HepG2 (cell line): ENCODE data around the gene SNRNP48. TPM values are rescaled to one million over a fixed set of nuclear protein-coding genes. Genes with fewer than 3 reads are reported as not detected.

Experiments
- CREB3 ChIP-seq: sonication (generic); formaldehyde crosslinking; IDR thresholded peaks from 2 replicates; pipeline ENCODE4 v1.5.0; 2020; ENCODE audit warnings: missing genetic modification reagents
- EEA1 ChIP-seq: sonication (generic); formaldehyde crosslinking; IDR thresholded peaks from 2 replicates; pipeline ENCODE4 v1.5.1; 2020; ENCODE audit warnings: mild to moderate bottlenecking, missing genetic modification reagents, borderline replicate concordance
- GLI4 ChIP-seq: sonication (generic); formaldehyde crosslinking; IDR thresholded peaks from 2 replicates; pipeline ENCODE4 v1.5.1; 2020; ENCODE audit warnings: missing genetic modification reagents, mild to moderate bottlenecking, moderate library complexity, borderline replicate concordance
- KAT7 ChIP-seq: IDR thresholded peaks from 2 replicates; pipeline ENCODE4 v1.6.1; 2018; ENCODE audit warnings: borderline replicate concordance, missing compliant biosample characterization
- KMT2A ChIP-seq: sonication (generic); formaldehyde crosslinking; IDR thresholded peaks from 2 replicates; pipeline ENCODE4 v1.4.0; 2020; ENCODE audit warnings: missing genetic modification reagents
- MYC ChIP-seq: sonication (generic); formaldehyde crosslinking; IDR thresholded peaks from 2 replicates; pipeline ENCODE4 v1.9.0; 2021; ENCODE audit warnings: missing genetic modification reagents, borderline replicate concordance
- PAX8 ChIP-seq: sonication (generic); formaldehyde crosslinking; IDR thresholded peaks from 2 replicates; pipeline ENCODE4 v1.8.0; 2022; ENCODE audit warnings: mild to moderate bottlenecking, missing genetic modification reagents, borderline replicate concordance
- RFX3 ChIP-seq: IDR thresholded peaks from 2 replicates; pipeline ENCODE4 v1.6.1; 2016; ENCODE audit warnings: missing biosample characterization, missing genetic modification reagents
- SMAD3 ChIP-seq: sonication (generic); formaldehyde crosslinking; IDR thresholded peaks from 2 replicates; pipeline ENCODE4 v1.4.0; 2020; ENCODE audit warnings: missing genetic modification reagents
- TMF1 ChIP-seq: sonication (generic); formaldehyde crosslinking; IDR thresholded peaks from 2 replicates; pipeline ENCODE4 v1.8.1; 2022; ENCODE audit warnings: low read depth, missing genetic modification reagents
- TRIM22 ChIP-seq: fragments of 450-650 bp; IDR thresholded peaks from 2 replicates; pipeline ENCODE4 v1.6.1; 2017
- ZBTB49 ChIP-seq: sonication (generic); formaldehyde crosslinking; IDR thresholded peaks from 2 replicates; pipeline ENCODE4 v1.4.0; 2020; ENCODE audit warnings: missing genetic modification reagents, borderline replicate concordance
- ZNF274 ChIP-seq: sonication (generic); formaldehyde crosslinking; IDR thresholded peaks from 2 replicates; pipeline ENCODE4 v1.5.1; 2020; ENCODE audit warnings: mild to moderate bottlenecking, missing genetic modification reagents
- ZNF460 ChIP-seq: sonication (generic); formaldehyde crosslinking; IDR thresholded peaks from 2 replicates; pipeline ENCODE4 v1.5.1; 2020; ENCODE audit warnings: missing genetic modification reagents, mild to moderate bottlenecking, borderline replicate concordance
- ZNF468 ChIP-seq: sonication (generic); formaldehyde crosslinking; IDR thresholded peaks from 2 replicates; pipeline ENCODE4 v1.8.0; 2022; ENCODE audit warnings: mild to moderate bottlenecking, moderate library complexity, missing genetic modification reagents
- ZNF503 ChIP-seq: sonication (generic); formaldehyde crosslinking; IDR thresholded peaks from 2 replicates; pipeline ENCODE4 v1.4.0; 2020; ENCODE audit warnings: missing genetic modification reagents
- ZNF550 ChIP-seq: sonication (generic); formaldehyde crosslinking; IDR thresholded peaks from 2 replicates; pipeline ENCODE4 v1.4.0; 2020; ENCODE audit warnings: mild to moderate bottlenecking, missing genetic modification reagents, borderline replicate concordance
- ZNF572 ChIP-seq: sonication (generic); formaldehyde crosslinking; IDR thresholded peaks from 2 replicates; pipeline ENCODE4 v1.5.1; 2020; ENCODE audit warnings: mild to moderate bottlenecking, missing genetic modification reagents
- ZNF580 ChIP-seq: IDR thresholded peaks from 2 replicates; pipeline ENCODE4 v1.6.1; 2016; ENCODE audit warnings: low read depth, borderline replicate concordance
- ZNF619 ChIP-seq: sonication (generic); formaldehyde crosslinking; IDR thresholded peaks from 2 replicates; pipeline ENCODE4 v1.4.0; 2020; ENCODE audit warnings: mild to moderate bottlenecking, missing genetic modification reagents
- ZNF773 ChIP-seq: sonication (generic); formaldehyde crosslinking; IDR thresholded peaks from 2 replicates; pipeline ENCODE4 v1.4.0; 2020; ENCODE audit warnings: missing genetic modification reagents, borderline replicate concordance
- ZSCAN25 ChIP-seq: sonication (generic); formaldehyde crosslinking; IDR thresholded peaks from 2 replicates; pipeline ENCODE4 v1.8.0; 2022; ENCODE audit warnings: mild to moderate bottlenecking, missing genetic modification reagents
- polyA plus RNA-seq, 8 experiments: library from polyadenylated mRNA; depleted of rRNA in 3 of 8; stranded (reverse) in 7 of 8; unstranded in 1 of 8; fragments of >200 nt; fragmentation: Illumina TruSeq in 4 of 8; extraction: Trizol in 4 of 8; gene quantifications; 2 replicates each; pipeline versions ENCODE4 v1.2.1 to v1.2.3, GENCODE V29; 2011 to 2016; ENCODE audit warnings: low read depth in 4 of 8, missing spikeins in 1 of 8, mixed read lengths in 1 of 8; ENCODE audit not compliant: insufficient read depth in 1 of 8
- total RNA-seq, 5 experiments: library from RNA; depleted of rRNA; stranded (reverse); fragments of >200 nt; fragmentation: Illumina TruSeq; extraction: Trizol; gene quantifications; 2 replicates each; pipeline ENCODE4 v1.2.3, GENCODE V29; 2016; ENCODE audit warnings: low read depth in 1 of 5

SNRNP48 gene
- total and polyA plus RNA-seq, 2 of the 13 experiments (the other 11 are each of a cell fraction or from before 2014, with no cell fraction given), result 17.5 to 47.5 TPM

GRCh38 chr6:7541175-7542064 is 48.6 kb upstream of the SNRNP48 start, which contains the start of gene DSP (continued):
- TF ChIP-seq ZNF773 (CRISPR knock-in tag) (peak; percentile 86; the same call in 1 of the 2 replicates), CREB3 (CRISPR knock-in tag) (peak; percentile 43; the same call in 1 of the 2 replicates), SMAD3 (CRISPR knock-in tag) (peak; percentile 93), ZNF460 (peak; percentile 70; the same call in 1 of the 2 replicates), PAX8 (CRISPR knock-in tag) (no peak), ZSCAN25 (CRISPR knock-in tag) (peak; percentile 69; the same call in 1 of the 2 replicates), ZNF550 (peak; percentile 91; the same call in 1 of the 2 replicates), ZNF274 (no peak; the same call in 1 of the 2 replicates), TMF1 (CRISPR knock-in tag) (peak; percentile 35; the same call in 1 of the 2 replicates), MYC (CRISPR knock-in tag) (peak; percentile 76), ZNF503 (peak; percentile 98), ZNF572 (peak; percentile 93; the same call in 1 of the 2 replicates), ZNF468 (CRISPR knock-in tag) (peak; percentile 76; the same call in 1 of the 2 replicates), TRIM22 (no peak), EEA1 (CRISPR knock-in tag) (peak; percentile 80), GLI4 (CRISPR knock-in tag) (peak; percentile 76; the same call in 1 of the 2 replicates), ZNF619 (peak; percentile 83; the same call in 1 of the 2 replicates), ZNF580 (CRISPR knock-in tag) (peak; percentile 62; the same call in 1 of the 2 replicates), ZBTB49 (CRISPR knock-in tag) (no peak), RFX3 (no peak), KMT2A (CRISPR knock-in tag) (peak; percentile 84), KAT7 (CRISPR knock-in tag) (peak; percentile 97)
